RWPE1 (cell line): ENCODE measurements around the gene CACNA1S.
A peak's percentile ranks its signal among the peaks of the same experiment; 100 is the strongest.

Experiments
- CTCF ChIA-PET: fragments of 350-600 bp; sonication (Branson Sonifier 250); formaldehyde crosslinking; extraction: SDS; loops from one replicate; lab custom pipeline; 2021; lab: Yijun Ruan, JAX
- POLR2A ChIA-PET: fragments of 400-600 bp; formaldehyde crosslinking; extraction: SDS; loops from one replicate; lab custom pipeline; 2020; ENCODE audit warnings: antibody characterized with exemption; ENCODE audit not compliant: low non-redundant PET; lab: Yijun Ruan, JAX
- DNase-seq: peaks from one replicate; pipeline ENCODE4 v3.0.0; 2012; ENCODE audit warnings: low spot score
- H3K27ac ChIP-seq: fragments of 450-650 bp; 2 replicates; pipeline ENCODE4 v1.5.1; 2017
- TF ChIP-seq, protein P1 (sequence below): fragments of 450-650 bp; conservative IDR thresholded peaks from 2 replicates; pipeline ENCODE4 v1.5.1; 2017; ENCODE audit warnings: low read depth, mild to moderate bottlenecking

CACNA1S gene

DNA sequence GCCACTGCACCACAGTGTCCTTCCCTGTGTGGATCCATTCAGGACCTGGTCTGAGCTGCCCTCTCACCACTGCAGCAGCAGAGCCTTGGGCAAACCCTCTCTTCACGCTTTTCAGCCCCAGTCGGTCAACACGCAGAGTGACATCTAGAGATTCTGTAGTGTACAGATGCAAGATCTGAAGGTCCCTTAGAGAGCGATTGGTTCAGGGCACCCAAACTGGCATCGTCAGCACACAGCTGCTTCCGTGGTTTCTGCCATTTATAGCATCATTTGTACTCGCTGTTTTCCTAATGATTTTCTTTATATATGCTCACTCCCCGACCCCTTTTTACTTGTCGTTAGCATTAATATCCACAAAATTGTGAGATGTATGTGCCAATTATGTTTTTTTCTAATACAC is 16.2 kb upstream of the CACNA1S start:
- ChIA-PET POLR2A (interaction anchor here (0.6 kb wide), 1 partner anchor 8 kb away, joined by 3 read pairs; no protein-coding TSS in a partner anchor), CTCF (interaction anchor here (1.0 to 2.0 kb wide), 2 partner anchors 9 to 20 kb away, joined by 5 to 9 read pairs; no protein-coding TSS in a partner anchor)
- no peak overlapping the region for H3K27ac ChIP-seq
- TF ChIP-seq, protein P1, sequence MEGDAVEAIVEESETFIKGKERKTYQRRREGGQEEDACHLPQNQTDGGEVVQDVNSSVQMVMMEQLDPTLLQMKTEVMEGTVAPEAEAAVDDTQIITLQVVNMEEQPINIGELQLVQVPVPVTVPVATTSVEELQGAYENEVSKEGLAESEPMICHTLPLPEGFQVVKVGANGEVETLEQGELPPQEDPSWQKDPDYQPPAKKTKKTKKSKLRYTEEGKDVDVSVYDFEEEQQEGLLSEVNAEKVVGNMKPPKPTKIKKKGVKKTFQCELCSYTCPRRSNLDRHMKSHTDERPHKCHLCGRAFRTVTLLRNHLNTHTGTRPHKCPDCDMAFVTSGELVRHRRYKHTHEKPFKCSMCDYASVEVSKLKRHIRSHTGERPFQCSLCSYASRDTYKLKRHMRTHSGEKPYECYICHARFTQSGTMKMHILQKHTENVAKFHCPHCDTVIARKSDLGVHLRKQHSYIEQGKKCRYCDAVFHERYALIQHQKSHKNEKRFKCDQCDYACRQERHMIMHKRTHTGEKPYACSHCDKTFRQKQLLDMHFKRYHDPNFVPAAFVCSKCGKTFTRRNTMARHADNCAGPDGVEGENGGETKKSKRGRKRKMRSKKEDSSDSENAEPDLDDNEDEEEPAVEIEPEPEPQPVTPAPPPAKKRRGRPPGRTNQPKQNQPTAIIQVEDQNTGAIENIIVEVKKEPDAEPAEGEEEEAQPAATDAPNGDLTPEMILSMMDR = no peak
- DNase-seq = no peak

DNA sequence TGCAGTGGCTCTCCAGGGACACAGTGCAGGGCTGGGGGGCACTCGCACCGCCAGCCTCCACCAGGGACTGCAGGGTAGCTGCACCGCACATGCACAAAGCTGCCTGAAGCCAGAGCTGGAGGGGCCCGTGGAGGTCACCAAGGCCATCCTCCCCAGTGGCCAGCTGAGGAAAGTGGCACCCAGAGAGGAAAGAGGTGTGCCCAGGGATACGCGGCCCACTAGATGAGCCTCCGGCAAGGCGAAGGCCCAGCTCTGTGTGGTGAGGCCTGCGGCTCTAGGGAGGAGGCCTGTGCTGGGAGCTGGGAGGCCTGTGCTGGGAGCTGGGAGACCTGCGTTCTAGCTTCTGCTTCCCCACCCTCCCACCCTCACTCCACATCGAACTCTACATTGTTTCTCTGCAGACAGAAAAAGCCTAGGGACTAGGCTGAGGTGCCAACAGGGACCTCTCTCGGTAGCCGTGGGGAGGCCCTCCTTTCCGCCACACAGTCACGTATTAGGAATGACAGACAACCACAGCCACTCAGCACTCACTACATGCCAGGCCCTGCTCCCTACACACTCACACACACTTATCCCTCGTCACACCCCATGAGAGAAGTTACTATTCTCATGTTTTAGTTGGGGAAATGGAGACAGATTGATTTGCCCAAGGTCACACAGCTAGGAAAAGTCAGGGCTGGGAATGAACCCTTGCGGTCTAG is 15.7 kb upstream of the CACNA1S start:
- CTCF ChIA-PET = interaction anchor here (0.5 to 2.2 kb wide), 6 partner anchors 9 to 156 kb away, joined by 3 to 9 read pairs (median 5); no protein-coding TSS in a partner anchor
- TF ChIP-seq, protein P1 = no peak
- H3K27ac ChIP-seq = no peak overlapping the region
- DNase-seq = no peak
- POLR2A ChIA-PET = interaction anchor here (0.6 kb wide), 1 partner anchor 9 kb away, joined by 3 read pairs; no protein-coding TSS in a partner anchor

DNA sequence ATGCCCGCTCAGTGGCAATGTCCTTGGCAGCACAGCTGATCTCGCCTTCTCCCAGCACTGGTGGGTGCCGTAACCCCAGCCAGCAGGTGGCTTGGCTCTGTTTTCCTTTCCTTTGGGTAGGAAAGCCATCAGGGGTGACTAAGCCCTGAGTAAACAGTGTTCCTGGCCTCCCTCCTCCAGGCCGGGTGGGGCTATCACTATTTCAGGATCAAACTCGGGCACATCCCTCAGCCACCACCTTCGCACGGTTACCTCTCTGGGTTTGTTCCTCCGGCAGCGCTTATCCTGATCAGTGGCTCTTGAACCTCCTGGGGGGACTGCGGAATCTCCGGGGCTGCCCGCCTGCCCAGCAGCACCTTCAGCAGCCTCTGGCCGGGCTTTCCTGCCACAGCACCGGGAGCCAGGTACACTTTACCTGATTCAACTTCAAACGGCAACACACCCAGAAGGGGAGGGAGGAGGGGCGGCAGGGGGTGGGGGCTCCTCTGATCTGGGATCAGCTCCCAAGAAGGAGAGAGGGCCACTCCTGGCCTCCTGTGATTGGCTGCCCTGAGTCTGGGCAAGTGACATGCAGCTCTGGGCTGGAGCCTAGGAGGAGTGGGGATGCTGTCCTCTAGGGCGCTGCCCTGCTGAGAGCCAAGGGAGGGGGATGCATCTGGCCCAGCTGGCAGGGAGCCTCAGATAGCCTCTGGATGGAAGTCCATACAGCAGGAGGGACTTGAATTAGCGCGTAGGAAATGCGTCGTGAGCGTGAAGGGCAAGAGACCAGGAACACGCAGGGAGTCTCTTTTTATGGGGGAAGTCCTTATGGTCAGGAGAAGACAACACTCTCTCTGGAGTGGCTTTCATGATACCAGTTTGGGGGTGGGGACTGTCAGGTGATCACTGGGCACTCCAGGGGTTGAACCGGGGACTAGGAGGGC is 14.9 kb upstream of the CACNA1S start, which contains the start of gene ASCL5:
Gene ASCL5 (minus strand): TSS at position 353 of the 923 bp plus-strand sequence. CDS start 11,812 bp downstream, outside the sequence.
- TF ChIP-seq, protein P1 = no peak
- DNase-seq = peak; percentile 97
- CTCF ChIA-PET = interaction anchor here (0.5 to 2.2 kb wide), 12 partner anchors 8 to 753 kb away, joined by 3 to 9 read pairs (median 4); no protein-coding TSS in a partner anchor
- POLR2A ChIA-PET = interaction anchor here (0.9 kb wide), 1 partner anchor 458 kb away, joined by 3 read pairs; the partner anchor contains the start of gene DDX59
- peak within 1 kb of the TSS; percentile 22; the same call in 1 of the 2 replicates for H3K27ac ChIP-seq

DNA sequence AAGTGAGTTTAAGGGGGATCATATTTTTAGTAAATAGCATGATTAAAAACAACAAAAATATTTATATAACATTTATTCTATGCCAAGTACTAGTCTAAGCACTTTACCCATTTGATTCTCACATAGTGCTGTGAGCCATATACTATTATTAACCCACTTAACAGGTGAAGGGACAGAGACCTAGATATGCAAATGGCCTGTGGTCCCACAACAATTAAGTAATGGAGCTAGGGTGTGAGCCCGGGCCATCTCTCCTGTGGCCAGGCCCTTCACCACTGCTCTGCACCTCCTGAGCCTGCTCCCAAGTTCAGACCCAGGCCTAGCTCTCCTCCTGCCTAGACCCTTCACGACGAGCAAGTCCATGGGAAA is 14.2 kb upstream of the CACNA1S start:
- CTCF ChIA-PET = interaction anchor here (0.5 to 2.2 kb wide), 11 partner anchors 11 to 753 kb away, joined by 3 to 7 read pairs (median 4); no protein-coding TSS in a partner anchor
- H3K27ac ChIP-seq = no peak overlapping the region
- TF ChIP-seq, protein P1 = no peak
- POLR2A ChIA-PET = interaction anchor here (0.9 kb wide), 1 partner anchor 457 kb away, joined by 3 read pairs; the partner anchor contains the start of gene DDX59
- no peak for DNase-seq

DNA sequence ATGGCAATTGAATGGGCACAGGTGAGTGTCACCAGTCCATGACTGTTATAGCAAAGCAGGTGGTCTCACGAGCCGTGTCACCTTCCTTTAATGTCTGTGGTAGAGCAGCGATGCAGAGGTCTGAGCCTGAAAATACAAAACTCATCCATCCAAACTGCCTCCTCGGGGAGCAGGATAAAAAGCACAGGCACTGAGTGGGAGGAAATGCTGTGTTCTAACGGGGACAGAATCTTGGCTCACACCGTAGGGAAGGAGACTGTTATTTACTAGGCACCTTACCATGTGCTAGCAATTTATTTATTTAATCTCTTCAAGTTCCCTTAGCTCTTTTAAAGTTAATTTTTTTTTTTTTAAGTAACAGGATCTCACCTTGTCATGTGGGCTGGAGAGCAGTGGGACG is 13.6 kb upstream of the CACNA1S start:
- POLR2A ChIA-PET = no interaction called here
- CTCF ChIA-PET = interaction anchor here (0.6 to 2.2 kb wide), 8 partner anchors 12 to 412 kb away, joined by 3 to 7 read pairs (median 4); no protein-coding TSS in a partner anchor
- TF ChIP-seq, protein P1 = no peak
- no peak overlapping the region for H3K27ac ChIP-seq
- no peak for DNase-seq
